Mucosa of descending colon (tissue), 3 donors: ENCODE data around the gene TSPAN18. TPM values are rescaled to one million over a fixed set of nuclear protein-coding genes. Genes with fewer than 3 reads are reported as not detected.

ENCODE experiments used
- ATAC-seq: fragments of 200-7000 bp; cut with Tn5 transposase; one replicate; pipeline ENCODE4 v1.9.1; 2020; ENCODE audit warnings: mild to moderate bottlenecking, moderate library complexity
- DNase-seq, 3 donors: peaks; one replicate each; pipeline ENCODE4 v3.0.0-alpha.2; 2020
- H3K36me3 ChIP-seq: fragments of 200-600 bp; one replicate; pipeline ENCODE4 v1.8.0; 2021; ENCODE audit warnings: low read depth, mild to moderate bottlenecking
- H3K4me1 ChIP-seq: fragments of 200-600 bp; one replicate; pipeline ENCODE4 v1.8.0; 2021; ENCODE audit warnings: low read depth, mild to moderate bottlenecking
- H3K4me3 ChIP-seq: fragments of 200-600 bp; one replicate; pipeline ENCODE4 v1.8.0; 2021; ENCODE audit warnings: mild to moderate bottlenecking
- H3K9me3 ChIP-seq: fragments of 200-600 bp; one replicate; pipeline ENCODE4 v1.8.0; 2021; ENCODE audit warnings: mild to moderate bottlenecking
- CTCF ChIP-seq: fragments of 200-600 bp; IDR thresholded peaks from one replicate; pipeline ENCODE4 v1.8.0; 2022; ENCODE audit warnings: antibody characterized with exemption, mild to moderate bottlenecking
- intact Hi-C, 2 donors: fragments of 100-400 bp; cut with DNase I in 1 of 2; cut with micrococcal nuclease in 1 of 2; formaldehyde crosslinking; loops; one replicate each; pipeline versions ENCODE4 v1.11.0 to v1.11.1; 2022; cut with DNase I, micrococcal nuclease
- total RNA-seq, 3 donors: library from RNA; stranded (reverse); fragmentation: NEBNext Ultra II Directional in 2 of 3; extraction: Animal tissue kit (Norgen Biotek cat#: 25700) in 2 of 3; gene quantifications; one replicate each; pipeline versions ENCODE4 v1.2.1 to v1.2.4, GENCODE V29; 2021 to 2023
- donor health status: DM: no; HTN: no; CAD: no; lungs with moderate emphysema.
- donor health status: DM: no; HTN: no; CAD: no.
- donor health status: DM: no; HTN: yes; CAD: no.

The TSPAN18 gene
- total RNA-seq, 3 donors from 2014 or later, result 3.6 to 63.2 (median 8.5) TPM

- no peak for ATAC-seq
- no peaks in the 10 kb centered on the region for H3K36me3 ChIP-seq
- no peaks in the 10 kb centered on the region for H3K4me1 ChIP-seq
- TF ChIP-seq CTCF, result no peak
- intact Hi-C loops, result no loop called here
- no peak overlapping the region for H3K4me3 ChIP-seq
- no peaks in the 10 kb centered on the region for H3K9me3 ChIP-seq
- DNase-seq, result no peak
Observed at GRCh38 chr11:44789496-44789895, 62.7 kb downstream of the TSPAN18 start.

- no peaks in the 10 kb centered on the region for H3K4me1 ChIP-seq
- TF ChIP-seq CTCF, result no peak
- ATAC-seq (no peak), DNase-seq (no peak)
- no peak overlapping the region for H3K4me3 ChIP-seq
- intact Hi-C loops, result no loop called here
- no peaks in the 10 kb centered on the region for H3K9me3 ChIP-seq
- H3K36me3 ChIP-seq, result no peaks in the 10 kb centered on the region
Observed at GRCh38 chr11:44790211-44790610, 63.4 kb downstream of the TSPAN18 start.

- TF ChIP-seq CTCF, result no peak
- H3K36me3 ChIP-seq, result no peaks in the 10 kb centered on the region
- no peaks in the 10 kb centered on the region for H3K9me3 ChIP-seq
- ATAC-seq (no peak), DNase-seq (no peak)
- no peak overlapping the region for H3K4me3 ChIP-seq
- intact Hi-C loops, result no loop called here
- H3K4me1 ChIP-seq, result no peaks in the 10 kb centered on the region
Observed at GRCh38 chr11:44791316-44791925, 64.7 kb downstream of the TSPAN18 start.

GRCh38 chr11:44792171-44792570, 65.4 kb downstream of the TSPAN18 start:
- Histone ChIP-seq H3K36me3 (no peaks in the 10 kb centered on the region), H3K4me1 (no peaks in the 10 kb centered on the region), H3K4me3 (no peak overlapping the region), H3K9me3 (no peaks in the 10 kb centered on the region)
- intact Hi-C loops, result no loop called here
- ATAC-seq (no peak), DNase-seq (no peak)
- TF ChIP-seq CTCF, result no peak

- H3K4me1 ChIP-seq, result no peaks in the 10 kb centered on the region
- intact Hi-C loops, result no loop called here
- no peak for DNase-seq
- no peaks in the 10 kb centered on the region for H3K36me3 ChIP-seq
- H3K4me3 ChIP-seq, result no peak overlapping the region
- ATAC-seq, result peak; percentile 20
- no peaks in the 10 kb centered on the region for H3K9me3 ChIP-seq
- no peak for TF ChIP-seq CTCF
Observed at GRCh38 chr11:44793350-44794090, 66.8 kb downstream of the TSPAN18 start.
